GM12878 (cell line): ENCODE measurements around the gene MYOC. TPM values are rescaled to one million over a fixed set of nuclear protein-coding genes. Genes with fewer than 3 reads are reported as not detected.

Experiments
- ATAC-seq: fragments of 200-7000 bp; cut with Tn5 transposase; 3 replicates; pipeline ENCODE4 v1.9.1; 2020; ENCODE audit warnings: mild to moderate bottlenecking, moderate library complexity
- BruUV-seq: library from RNA; stranded (reverse); fragments of 400-500 nt; replicated peaks from 2 replicates; lab custom pipeline; 2021; lab: Mats Ljungman, UMichigan
- CTCF ChIA-PET: fragments of 300-600 bp; sonication (Branson Sonifier 250); formaldehyde crosslinking; extraction: SDS; loops from one replicate; lab custom pipeline; 2021; ENCODE audit warnings: inconsistent platforms; lab: Yijun Ruan, JAX
- POLR2A ChIA-PET: fragments of 350-600 bp; formaldehyde crosslinking; extraction: SDS; loops from one replicate; lab custom pipeline; 2021; ENCODE audit warnings: inconsistent platforms; lab: Charles Lee
- RAD21 ChIA-PET: fragments of 300-600 bp; sonication (Branson Sonifier 250); formaldehyde crosslinking; loops from one replicate; lab custom pipeline; 2023; ENCODE audit warnings: antibody characterized with exemption; ENCODE audit not compliant: unreplicated experiment; lab: Charles Lee
- SMC1A ChIA-PET: fragments of 300-600 bp; sonication (Branson Sonifier 250); formaldehyde crosslinking; loops from one replicate; lab custom pipeline; 2023; ENCODE audit not compliant: unreplicated experiment, uncharacterized antibody; lab: Charles Lee
- DNase-seq: peaks from one replicate; pipeline ENCODE4 v3.0.0-alpha.2; 2011; ENCODE audit warnings: low read depth, low spot score
- FAIRE-seq: peaks from 3 replicates; lab custom pipeline; 2011; peaks lifted over from hg19 to GRCh38; lab: Jason Lieb, UNC
- H2AFZ ChIP-seq: 2 replicates; pipeline ENCODE4 v1.6.0; 2011; ENCODE audit warnings: low read depth, low read length, control low read depth; ENCODE audit not compliant: control insufficient read depth
- H3K27ac ChIP-seq: 2 replicates; pipeline ENCODE4 v1.5.1; 2011; ENCODE audit warnings: control low read depth; ENCODE audit not compliant: control insufficient read depth, insufficient read depth
- H3K27me3 ChIP-seq, 2 experiments: replicated peaks in 1 of 2; 2 replicates each; pipeline versions ENCODE4 v1.6.0 to v1.6.1; 2011; ENCODE audit warnings: low read length in 1 of 2; ENCODE audit not compliant: control insufficient read depth in 2 of 2, insufficient read depth in 2 of 2
- H3K36me3 ChIP-seq, 2 experiments: 2 replicates each; pipeline ENCODE4 v1.5.1; 2011; ENCODE audit warnings: low read length in 1 of 2; ENCODE audit not compliant: control insufficient read depth in 2 of 2, insufficient read depth in 2 of 2
- H3K4me1 ChIP-seq: 2 replicates; pipeline ENCODE4 v1.6.1; 2011; ENCODE audit warnings: mild to moderate bottlenecking, low read length, moderate library complexity, mixed read lengths; ENCODE audit not compliant: control insufficient read depth, insufficient read depth
- H3K4me2 ChIP-seq: 2 replicates; pipeline ENCODE4 v1.6.0; 2011; ENCODE audit warnings: control low read depth; ENCODE audit not compliant: control insufficient read depth, insufficient read depth
- H3K4me3 ChIP-seq: fragments of 200-600 bp; sonication (generic); 2 replicates; pipeline ENCODE4 v1.5.1; 2016
- H3K79me2 ChIP-seq: 2 replicates; pipeline ENCODE4 v1.6.0; 2011; ENCODE audit warnings: low read length; ENCODE audit not compliant: control insufficient read depth, insufficient read depth
- H3K9ac ChIP-seq: 2 replicates; pipeline ENCODE4 v1.8.0; 2011; ENCODE audit warnings: low read length, control low read depth, mixed read lengths; ENCODE audit not compliant: control insufficient read depth, insufficient read depth
- H3K9me3 ChIP-seq: replicated peaks from 3 replicates; pipeline ENCODE4 v1.5.1; 2011; ENCODE audit warnings: mild to moderate bottlenecking, low read length; ENCODE audit not compliant: control insufficient read depth, insufficient read depth
- H4K20me1 ChIP-seq: 2 replicates; pipeline ENCODE4 v1.6.0; 2011; ENCODE audit not compliant: control insufficient read depth, insufficient read depth
- CBX5 ChIP-seq: sonication (generic); IDR thresholded peaks from 2 replicates; pipeline ENCODE4 v1.6.1; 2016; ENCODE audit warnings: low read depth, moderate library complexity, mild to moderate bottlenecking, inconsistent platforms
- CEBPB ChIP-seq, 2 experiments: fragments of 150-350 bp in 1 of 2; IDR thresholded peaks; 2 replicates each; pipeline ENCODE4 v1.6.1; 2012 to 2014; ENCODE audit warnings: low read depth in 2 of 2, low read length in 2 of 2, borderline replicate concordance in 1 of 2, inconsistent platforms in 1 of 2
- CREB1 ChIP-seq: IDR thresholded peaks from 2 replicates; pipeline ENCODE4 v1.6.1; 2012; ENCODE audit warnings: low read depth, mild to moderate bottlenecking, inconsistent platforms
- EP300 ChIP-seq, 2 experiments: fragments of 150-350 bp in 1 of 2; IDR thresholded peaks; 2 replicates each; pipeline ENCODE4 v1.6.1; 2011 to 2012; ENCODE audit warnings: low read depth in 2 of 2, low read length in 2 of 2, borderline replicate concordance in 1 of 2, improper control_type of control experiment in 1 of 2, inconsistent platforms in 1 of 2; ENCODE audit not compliant: control insufficient read depth in 1 of 2
- GABPA ChIP-seq: IDR thresholded peaks from 2 replicates; pipeline ENCODE4 v1.6.1; 2014; ENCODE audit warnings: antibody characterized with exemption, low read depth, mild to moderate bottlenecking, inconsistent platforms
- RAD51 ChIP-seq: fragments of 450-650 bp; IDR thresholded peaks from 2 replicates; pipeline ENCODE4 v1.6.1; 2016; ENCODE audit warnings: moderate library complexity, mild to moderate bottlenecking, inconsistent platforms
- STAT1 ChIP-seq: fragments of 450-650 bp; conservative IDR thresholded peaks from 2 replicates; pipeline ENCODE4 v1.6.1; 2014; ENCODE audit warnings: antibody characterized with exemption, mild to moderate bottlenecking
- TCF3 ChIP-seq: IDR thresholded peaks from 2 replicates; pipeline ENCODE4 v1.6.1; 2012; ENCODE audit warnings: low read depth, mild to moderate bottlenecking, low read length, borderline replicate concordance; ENCODE audit not compliant: insufficient read depth
- TCF7 ChIP-seq: IDR thresholded peaks from 2 replicates; pipeline ENCODE4 v1.6.1; 2014; ENCODE audit warnings: antibody characterized with exemption, borderline replicate concordance
- ZZZ3 ChIP-seq: IDR thresholded peaks from 2 replicates; pipeline ENCODE4 v1.6.1; 2011; ENCODE audit warnings: low read depth; ENCODE audit not compliant: control insufficient read depth, insufficient read length
- WGBS: methylation state at CpG from one replicate; pipeline ENCODE4 v1.1.6; 2016; ENCODE audit warnings: low lambda C conversion rate; ENCODE audit not compliant: insufficient replicate concordance, insufficient coverage; ENCODE audit errors: missing lambda C conversion rate; 5-methylcytosine and 5-hydroxymethylcytosine counted together
- in situ Hi-C: fragments of 300-500 bp; cut with MboI; formaldehyde crosslinking; loops from 9 replicates; pipeline ENCODE4 v1.14.3; 2018; ENCODE audit warnings: mixed read lengths
- intact Hi-C: fragments of 100-400 bp; cut with micrococcal nuclease; formaldehyde crosslinking; loops from one replicate; pipeline ENCODE4 v1.14.2; 2022; ENCODE audit not compliant: unreplicated experiment
- polyA plus RNA-seq, 11 experiments: library from polyadenylated mRNA; depleted of rRNA in 4 of 11; unstranded in 6 of 11; stranded (reverse) in 5 of 11; fragments of >200 nt; fragmentation: Nextera tagmentation in 4 of 11; fragmentation: Illumina TruSeq in 1 of 11; extraction: Ambion mirVana in 4 of 11; extraction: Trizol in 1 of 11; gene quantifications; 1 replicate in 1 of 11; 2 replicates in 10 of 11; pipeline versions ENCODE4 v1.2.1 to v1.2.3, GENCODE V29; 2011 to 2016; ENCODE audit warnings: inconsistent platforms in 2 of 11, missing spikeins in 2 of 11, low read depth in 1 of 11
- total RNA-seq, 4 experiments: library from RNA; depleted of rRNA in 3 of 4; stranded (reverse); fragments of >200 nt in 3 of 4; fragmentation: Illumina TruSeq in 1 of 4; extraction: Trizol in 1 of 4; gene quantifications; 2 replicates each; pipeline versions ENCODE4 v1.2.1 to v1.2.3, GENCODE V29; 2013 to 2021
- TF ChIP-seq, protein P1 (sequence below): fragments of 450-650 bp; IDR thresholded peaks from 2 replicates; pipeline ENCODE4 v1.6.1; 2017; ENCODE audit warnings: mild to moderate bottlenecking, moderate library complexity
- TF ChIP-seq, protein P2 (sequence below): fragments of 450-650 bp; formaldehyde crosslinking; IDR thresholded peaks from 2 replicates; pipeline ENCODE4 v1.4.0; 2020; ENCODE audit warnings: mild to moderate bottlenecking, moderate library complexity

The MYOC gene
- total and polyA plus RNA-seq, 10 of the 15 experiments (the other 5 are each of a cell fraction or from before 2014, with no cell fraction given), result not detected

- Histone ChIP-seq H2AFZ (no peak overlapping the region), H3K9ac (no peak overlapping the region), H3K4me2 (no peak overlapping the region), H3K79me2 (no peaks in the 10 kb centered on the region), H3K4me3 (no peak overlapping the region), H3K27ac (no peak overlapping the region), H3K27me3 (peaks cover 0 to 4% of the 10 kb centered on the region in 2 experiments; a peak in 1 of 4 replicates), H3K9me3 (no peaks in the 10 kb centered on the region; the same call in 2 of the 3 replicates), H3K36me3 (no peaks in the 10 kb centered on the region), H4K20me1 (no peaks in the 10 kb centered on the region), H3K4me1 (no peaks in the 10 kb centered on the region)
- SMC1A ChIA-PET, result interaction anchor here (1.0 to 3.6 kb wide), 5 partner anchors 9 to 29 kb away, joined by 3 to 13 read pairs (median 5); partner anchors contain the start of gene MYOCOS
- FAIRE-seq (no peak), ATAC-seq (no peak), DNase-seq (no peak)
- in situ Hi-C loops, result no loop called here
- intact Hi-C loops, result no loop called here
- CTCF ChIA-PET, result interaction anchor here (0.8 to 2.6 kb wide), 3 partner anchors 9 to 150 kb away, joined by 3 to 19 read pairs (median 3); partner anchors contain the start of gene PRRC2C
- no TSS peak for BruUV-seq
- POLR2A ChIA-PET, result interaction anchor here (0.6 to 1.4 kb wide), 3 partner anchors 13 to 97 kb away, joined by 3 to 4 read pairs (median 3); partner anchors contain the start of gene MYOC
- WGBS, result 0% methylated on average over 2 of the region's 2 CpGs
- TF ChIP-seq CREB1 (no peak), EP300 (IDR thresholded peaks at IDR 0.05; ENCODE audit: borderline replicate concordance in 1 of 2, control insufficient read depth in 1 of 2, low read depth in 2 of 2, low read length in 2 of 2) (no peak), TCF7 (no peak), CEBPB (IDR thresholded peaks at IDR 0.05; ENCODE audit: borderline replicate concordance in 1 of 2, low read depth in 2 of 2, low read length in 2 of 2) (no peak), CBX5 (no peak), ZZZ3 (no peak), GABPA (no peak), TCF3 (no peak), RAD51 (no peak), STAT1 (no peak)
- TF ChIP-seq, protein P1, sequence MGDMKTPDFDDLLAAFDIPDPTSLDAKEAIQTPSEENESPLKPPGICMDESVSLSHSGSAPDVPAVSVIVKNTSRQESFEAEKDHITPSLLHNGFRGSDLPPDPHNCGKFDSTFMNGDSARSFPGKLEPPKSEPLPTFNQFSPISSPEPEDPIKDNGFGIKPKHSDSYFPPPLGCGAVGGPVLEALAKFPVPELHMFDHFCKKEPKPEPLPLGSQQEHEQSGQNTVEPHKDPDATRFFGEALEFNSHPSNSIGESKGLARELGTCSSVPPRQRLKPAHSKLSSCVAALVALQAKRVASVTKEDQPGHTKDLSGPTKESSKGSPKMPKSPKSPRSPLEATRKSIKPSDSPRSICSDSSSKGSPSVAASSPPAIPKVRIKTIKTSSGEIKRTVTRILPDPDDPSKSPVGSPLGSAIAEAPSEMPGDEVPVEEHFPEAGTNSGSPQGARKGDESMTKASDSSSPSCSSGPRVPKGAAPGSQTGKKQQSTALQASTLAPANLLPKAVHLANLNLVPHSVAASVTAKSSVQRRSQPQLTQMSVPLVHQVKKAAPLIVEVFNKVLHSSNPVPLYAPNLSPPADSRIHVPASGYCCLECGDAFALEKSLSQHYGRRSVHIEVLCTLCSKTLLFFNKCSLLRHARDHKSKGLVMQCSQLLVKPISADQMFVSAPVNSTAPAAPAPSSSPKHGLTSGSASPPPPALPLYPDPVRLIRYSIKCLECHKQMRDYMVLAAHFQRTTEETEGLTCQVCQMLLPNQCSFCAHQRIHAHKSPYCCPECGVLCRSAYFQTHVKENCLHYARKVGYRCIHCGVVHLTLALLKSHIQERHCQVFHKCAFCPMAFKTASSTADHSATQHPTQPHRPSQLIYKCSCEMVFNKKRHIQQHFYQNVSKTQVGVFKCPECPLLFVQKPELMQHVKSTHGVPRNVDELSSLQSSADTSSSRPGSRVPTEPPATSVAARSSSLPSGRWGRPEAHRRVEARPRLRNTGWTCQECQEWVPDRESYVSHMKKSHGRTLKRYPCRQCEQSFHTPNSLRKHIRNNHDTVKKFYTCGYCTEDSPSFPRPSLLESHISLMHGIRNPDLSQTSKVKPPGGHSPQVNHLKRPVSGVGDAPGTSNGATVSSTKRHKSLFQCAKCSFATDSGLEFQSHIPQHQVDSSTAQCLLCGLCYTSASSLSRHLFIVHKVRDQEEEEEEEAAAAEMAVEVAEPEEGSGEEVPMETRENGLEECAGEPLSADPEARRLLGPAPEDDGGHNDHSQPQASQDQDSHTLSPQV, result no peak
- TF ChIP-seq, protein P2, sequence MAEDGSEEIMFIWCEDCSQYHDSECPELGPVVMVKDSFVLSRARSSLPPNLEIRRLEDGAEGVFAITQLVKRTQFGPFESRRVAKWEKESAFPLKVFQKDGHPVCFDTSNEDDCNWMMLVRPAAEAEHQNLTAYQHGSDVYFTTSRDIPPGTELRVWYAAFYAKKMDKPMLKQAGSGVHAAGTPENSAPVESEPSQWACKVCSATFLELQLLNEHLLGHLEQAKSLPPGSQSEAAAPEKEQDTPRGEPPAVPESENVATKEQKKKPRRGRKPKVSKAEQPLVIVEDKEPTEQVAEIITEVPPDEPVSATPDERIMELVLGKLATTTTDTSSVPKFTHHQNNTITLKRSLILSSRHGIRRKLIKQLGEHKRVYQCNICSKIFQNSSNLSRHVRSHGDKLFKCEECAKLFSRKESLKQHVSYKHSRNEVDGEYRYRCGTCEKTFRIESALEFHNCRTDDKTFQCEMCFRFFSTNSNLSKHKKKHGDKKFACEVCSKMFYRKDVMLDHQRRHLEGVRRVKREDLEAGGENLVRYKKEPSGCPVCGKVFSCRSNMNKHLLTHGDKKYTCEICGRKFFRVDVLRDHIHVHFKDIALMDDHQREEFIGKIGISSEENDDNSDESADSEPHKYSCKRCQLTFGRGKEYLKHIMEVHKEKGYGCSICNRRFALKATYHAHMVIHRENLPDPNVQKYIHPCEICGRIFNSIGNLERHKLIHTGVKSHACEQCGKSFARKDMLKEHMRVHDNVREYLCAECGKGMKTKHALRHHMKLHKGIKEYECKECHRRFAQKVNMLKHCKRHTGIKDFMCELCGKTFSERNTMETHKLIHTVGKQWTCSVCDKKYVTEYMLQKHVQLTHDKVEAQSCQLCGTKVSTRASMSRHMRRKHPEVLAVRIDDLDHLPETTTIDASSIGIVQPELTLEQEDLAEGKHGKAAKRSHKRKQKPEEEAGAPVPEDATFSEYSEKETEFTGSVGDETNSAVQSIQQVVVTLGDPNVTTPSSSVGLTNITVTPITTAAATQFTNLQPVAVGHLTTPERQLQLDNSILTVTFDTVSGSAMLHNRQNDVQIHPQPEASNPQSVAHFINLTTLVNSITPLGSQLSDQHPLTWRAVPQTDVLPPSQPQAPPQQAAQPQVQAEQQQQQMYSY (CRISPR knock-in tag), result no peak
- RAD21 ChIA-PET, result interaction anchor here (1.1 kb wide), 2 partner anchors 10 to 14 kb away, joined by 3 to 5 read pairs; partner anchors contain the start of gene MYOCOS
Observed at GRCh38 chr1:171635661-171636060, 16.8 kb downstream of the MYOC start.
